Tibial artery (tissue), 4 donors: ENCODE measurements around the gene MCC.

ENCODE experiments used
- DNase-seq, 2 donors: peaks; one replicate each; pipeline ENCODE4 v3.0.0-alpha.2; 2019
- H3K27ac ChIP-seq, 2 donors: fragments of 200-600 bp; sonication (generic) in 1 of 2; 1 replicate in 1 of 2; 2 replicates in 1 of 2; pipeline ENCODE4 v1.5.1; 2018 to 2019; ENCODE audit warnings: mild to moderate bottlenecking in 1 of 2
- H3K27me3 ChIP-seq, 2 donors: fragments of 200-600 bp; sonication (generic) in 1 of 2; one replicate each; pipeline versions ENCODE4 v1.5.1 to v1.6.0; 2016 to 2019
- H3K36me3 ChIP-seq, 3 donors: fragments of 200-600 bp; sonication (generic) in 2 of 3; one replicate each; pipeline ENCODE4 v1.5.1; 2016 to 2019; ENCODE audit warnings: mild to moderate bottlenecking in 2 of 3
- H3K4me1 ChIP-seq, 4 donors: fragments of 200-600 bp; sonication (generic) in 2 of 4; 1 replicate in 3 of 4; 2 replicates in 1 of 4; pipeline ENCODE4 v1.5.1; 2016 to 2019
- H3K4me3 ChIP-seq, 2 donors: fragments of 200-600 bp; sonication (generic) in 1 of 2; 1 replicate in 1 of 2; 2 replicates in 1 of 2; pipeline ENCODE4 v1.5.1; 2018 to 2019; ENCODE audit warnings: mild to moderate bottlenecking in 2 of 2
- H3K9me3 ChIP-seq, 3 donors: fragments of 200-600 bp; sonication (generic) in 1 of 3; one replicate each; pipeline ENCODE4 v1.5.1; 2016 to 2019
- intact Hi-C: fragments of 100-400 bp; cut with DNase I; formaldehyde crosslinking; loops from one replicate; pipeline ENCODE4 v1.15.0; 2023; ENCODE audit warnings: low total_unique reads
- TF ChIP-seq, protein P1 (sequence below), 2 experiments: fragments of 200-600 bp in 1 of 2; fragments of 450-650 bp in 1 of 2; IDR thresholded peaks; one replicate each; pipeline ENCODE4 v1.5.1; 2017 to 2019; ENCODE audit warnings: antibody characterized with exemption in 2 of 2, mild to moderate bottlenecking in 1 of 2, moderate library complexity in 1 of 2

The MCC gene

GRCh38 chr5:113213551-113214425 lies 274.5 kb downstream of the MCC start:
- peaks cover 0 to 4% (median 1%) of the 10 kb centered on the region in 4 donors for H3K4me1 ChIP-seq
- no peaks in the 10 kb centered on the region for H3K36me3 ChIP-seq
- DNase-seq: no peak
- no peak overlapping the region for H3K4me3 ChIP-seq
- intact Hi-C loops: no loop called here
- TF ChIP-seq, protein P1, sequence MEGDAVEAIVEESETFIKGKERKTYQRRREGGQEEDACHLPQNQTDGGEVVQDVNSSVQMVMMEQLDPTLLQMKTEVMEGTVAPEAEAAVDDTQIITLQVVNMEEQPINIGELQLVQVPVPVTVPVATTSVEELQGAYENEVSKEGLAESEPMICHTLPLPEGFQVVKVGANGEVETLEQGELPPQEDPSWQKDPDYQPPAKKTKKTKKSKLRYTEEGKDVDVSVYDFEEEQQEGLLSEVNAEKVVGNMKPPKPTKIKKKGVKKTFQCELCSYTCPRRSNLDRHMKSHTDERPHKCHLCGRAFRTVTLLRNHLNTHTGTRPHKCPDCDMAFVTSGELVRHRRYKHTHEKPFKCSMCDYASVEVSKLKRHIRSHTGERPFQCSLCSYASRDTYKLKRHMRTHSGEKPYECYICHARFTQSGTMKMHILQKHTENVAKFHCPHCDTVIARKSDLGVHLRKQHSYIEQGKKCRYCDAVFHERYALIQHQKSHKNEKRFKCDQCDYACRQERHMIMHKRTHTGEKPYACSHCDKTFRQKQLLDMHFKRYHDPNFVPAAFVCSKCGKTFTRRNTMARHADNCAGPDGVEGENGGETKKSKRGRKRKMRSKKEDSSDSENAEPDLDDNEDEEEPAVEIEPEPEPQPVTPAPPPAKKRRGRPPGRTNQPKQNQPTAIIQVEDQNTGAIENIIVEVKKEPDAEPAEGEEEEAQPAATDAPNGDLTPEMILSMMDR (IDR thresholded peaks at IDR 0.05): no peak
- H3K9me3 ChIP-seq: no peaks in the 10 kb centered on the region
- H3K27ac ChIP-seq: no peak overlapping the region
- no peaks in the 10 kb centered on the region for H3K27me3 ChIP-seq

DNA sequence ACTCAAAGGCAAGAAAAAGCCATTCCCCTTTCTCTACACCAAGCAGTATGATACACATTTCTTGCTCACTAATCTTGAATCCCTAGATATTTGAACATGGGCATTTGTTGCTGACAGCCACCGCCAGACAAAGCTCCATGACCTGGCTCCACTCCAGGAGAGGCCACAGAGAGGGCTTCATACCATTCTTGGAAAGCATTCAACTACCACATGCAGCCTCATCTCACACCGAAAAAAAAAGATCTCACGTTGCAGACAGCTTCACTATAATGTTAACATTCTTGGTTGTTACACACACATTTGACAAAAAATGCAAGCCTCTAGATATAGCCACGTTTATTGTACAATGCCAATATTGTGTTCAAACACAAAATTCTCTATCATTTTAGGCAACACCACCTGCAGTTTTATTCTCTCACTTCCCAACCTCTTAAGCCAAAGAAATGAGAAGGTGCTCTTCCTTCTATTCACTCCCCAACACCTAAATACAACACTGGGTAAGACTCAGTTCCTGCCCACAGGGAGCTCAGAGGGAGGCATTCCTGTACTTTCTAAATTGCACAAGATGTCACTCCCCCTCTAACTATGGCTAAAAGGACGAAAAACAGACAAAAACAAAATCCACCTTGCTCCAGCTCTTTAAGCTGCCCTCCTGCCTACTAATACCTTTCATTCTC lies 275.9 kb downstream of the MCC start:
- H3K27ac ChIP-seq: no peak overlapping the region
- intact Hi-C loops: no loop called here
- H3K4me1 ChIP-seq: peaks cover 0 to 4% (median 1%) of the 10 kb centered on the region in 4 donors
- no peak for DNase-seq
- H3K27me3 ChIP-seq: no peaks in the 10 kb centered on the region
- H3K4me3 ChIP-seq: no peak overlapping the region
- H3K36me3 ChIP-seq: no peaks in the 10 kb centered on the region
- no peaks in the 10 kb centered on the region for H3K9me3 ChIP-seq
- TF ChIP-seq, protein P1 (IDR thresholded peaks at IDR 0.05): no peak

GRCh38 chr5:113209498-113209897 lies 278.8 kb downstream of the MCC start:
- intact Hi-C loops: no loop called here

DNA sequence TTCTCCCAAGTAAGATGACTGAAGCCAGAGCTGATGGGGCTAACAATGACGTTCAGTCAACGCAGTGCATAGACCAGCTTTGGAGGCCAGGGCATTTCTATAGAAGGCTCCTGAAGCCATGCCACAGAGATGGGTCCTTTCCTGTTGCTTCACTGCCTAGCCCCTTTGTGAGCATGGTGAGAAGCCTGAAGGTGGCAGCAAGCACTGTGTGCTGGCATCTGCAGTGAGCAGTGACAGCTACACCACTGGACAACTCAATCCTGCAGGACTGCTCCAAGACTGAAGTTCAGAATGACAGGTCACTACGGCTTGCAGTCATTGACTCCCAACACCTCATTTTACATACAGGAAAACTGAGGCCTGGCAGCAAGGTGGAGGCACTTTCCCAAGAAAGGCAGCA lies 282.4 kb downstream of the MCC start:
- peaks cover 0 to 6% (median 0%) of the 10 kb centered on the region in 4 donors for H3K4me1 ChIP-seq
- DNase-seq: no peak
- no peaks in the 10 kb centered on the region for H3K27me3 ChIP-seq
- H3K9me3 ChIP-seq: no peaks in the 10 kb centered on the region
- intact Hi-C loops: no loop called here
- TF ChIP-seq, protein P1 (IDR thresholded peaks at IDR 0.05): no peak
- no peak overlapping the region for H3K27ac ChIP-seq
- no peak overlapping the region for H3K4me3 ChIP-seq
- H3K36me3 ChIP-seq: no peaks in the 10 kb centered on the region

More at GRCh38 chr5:113209498-113209897, 278.8 kb downstream of the MCC start:
- DNase-seq: no peak
- Histone ChIP-seq H3K4me3 (no peak overlapping the region), H3K9me3 (no peaks in the 10 kb centered on the region), H3K4me1 (peaks cover 0 to 4% (median 2%) of the 10 kb centered on the region in 4 donors), H3K27ac (no peak overlapping the region), H3K27me3 (no peaks in the 10 kb centered on the region), H3K36me3 (no peaks in the 10 kb centered on the region)
- TF ChIP-seq, protein P1 (IDR thresholded peaks at IDR 0.05): no peak

DNA sequence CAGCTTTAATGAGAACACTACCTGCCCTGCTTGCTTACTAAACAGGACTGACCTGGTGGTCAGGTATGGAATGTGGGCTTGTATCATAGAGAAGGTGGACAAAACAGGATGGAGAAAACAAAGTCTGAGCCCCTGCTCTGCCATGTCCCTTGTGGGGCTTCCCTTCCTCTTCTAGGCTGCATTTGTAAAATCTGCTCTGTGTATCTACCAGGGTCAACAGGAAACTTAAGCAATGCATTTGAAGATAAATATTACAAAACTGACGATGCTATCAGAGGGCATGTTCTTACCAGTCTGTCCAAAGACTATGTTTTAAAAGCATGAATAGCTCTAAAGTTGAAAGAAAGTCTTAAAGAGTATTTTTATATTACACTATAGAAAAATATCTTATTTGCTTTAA lies 282.9 kb downstream of the MCC start:
- intact Hi-C loops: no loop called here
- no peak overlapping the region for H3K4me3 ChIP-seq
- H3K9me3 ChIP-seq: no peaks in the 10 kb centered on the region
- TF ChIP-seq, protein P1 (IDR thresholded peaks at IDR 0.05): no peak
- no peaks in the 10 kb centered on the region for H3K36me3 ChIP-seq
- DNase-seq: no peak
- H3K27ac ChIP-seq: no peak overlapping the region
- H3K27me3 ChIP-seq: no peaks in the 10 kb centered on the region
- H3K4me1 ChIP-seq: peaks cover 0 to 6% (median 0%) of the 10 kb centered on the region in 4 donors
